HL-60 (cell line): Measurements from ENCODE around the gene ADAP2.

Experiments used
- DNase-seq, 2 experiments: peaks; one replicate each; pipeline ENCODE4 v3.0.0-alpha.2; 2010 to 2020; ENCODE audit warnings: low read depth in 1 of 2, low spot score in 1 of 2
- H3K27ac ChIP-seq: fragments of 250-450 bp; sonication (Bioruptor Pico); replicated peaks from 2 replicates; pipeline ENCODE4 v1.5.1; 2020; ENCODE audit warnings: mild to moderate bottlenecking, moderate library complexity
- H3K27me3 ChIP-seq: fragments of 250-450 bp; sonication (Bioruptor Pico); 2 replicates; pipeline ENCODE4 v1.5.1; 2021; ENCODE audit warnings: mild to moderate bottlenecking, moderate library complexity; ENCODE audit not compliant: insufficient read depth, poor library complexity, severe bottlenecking
- H3K4me3 ChIP-seq: replicated peaks from 2 replicates; pipeline ENCODE4 v1.5.1; 2011; ENCODE audit warnings: mild to moderate bottlenecking, control low read depth, low read length; ENCODE audit not compliant: insufficient read depth
- CTCF ChIP-seq: IDR thresholded peaks from one replicate; pipeline ENCODE4 v1.5.1; 2011; ENCODE audit warnings: low read length, control low read depth, inconsistent platforms; ENCODE audit not compliant: insufficient read depth
- GABPA ChIP-seq: IDR thresholded peaks from 2 replicates; pipeline ENCODE4 v1.6.1; 2012; ENCODE audit warnings: low read depth
- POLR2AphosphoS5 ChIP-seq: IDR thresholded peaks from 2 replicates; pipeline ENCODE4 v1.6.1; 2012; ENCODE audit warnings: low read depth
- REST ChIP-seq: IDR thresholded peaks from 2 replicates; pipeline ENCODE4 v1.6.1; 2012; ENCODE audit warnings: low read depth; ENCODE audit not compliant: insufficient replicate concordance
- SPI1 ChIP-seq: IDR thresholded peaks from 2 replicates; pipeline ENCODE4 v1.6.1; 2012; ENCODE audit warnings: low read depth, mild to moderate bottlenecking, borderline replicate concordance

ADAP2 gene

GRCh38 chr17:30997270-30997669 is 75.5 kb downstream of the ADAP2 start:
- H3K4me3 ChIP-seq, result no peak overlapping the region
- DNase-seq, result no peak
- no peak for TF ChIP-seq SPI1
- no peaks in the 10 kb centered on the region for H3K27me3 ChIP-seq
- H3K27ac ChIP-seq, result no peak overlapping the region

- Histone ChIP-seq H3K4me3 (no peak overlapping the region), H3K27ac (no peak overlapping the region), H3K27me3 (no peaks in the 10 kb centered on the region)
- TF ChIP-seq POLR2AphosphoS5, result no peak
- TF ChIP-seq SPI1, result no peak
- no peak for TF ChIP-seq CTCF
- no peak for TF ChIP-seq REST
- no peak for TF ChIP-seq GABPA
- DNase-seq, result no peak
These were observed 76.1 kb downstream of the ADAP2 start for GRCh38 chr17:30997842-30998241.

- no peaks in the 10 kb centered on the region for H3K27me3 ChIP-seq
- no peak overlapping the region for H3K4me3 ChIP-seq
- TF ChIP-seq SPI1 (no peak), GABPA (no peak), REST (no peak), POLR2AphosphoS5 (no peak), CTCF (no peak)
- no peak overlapping the region for H3K27ac ChIP-seq
- DNase-seq, result no peak
These were observed 80.3 kb downstream of the ADAP2 start for GRCh38 chr17:31002047-31002446.

- TF ChIP-seq POLR2AphosphoS5 (no peak), CTCF (no peak), GABPA (no peak), SPI1 (no peak), REST (no peak)
- DNase-seq, result no peak
- Histone ChIP-seq H3K27ac (no peak overlapping the region), H3K4me3 (no peak overlapping the region), H3K27me3 (no peaks in the 10 kb centered on the region)
These were observed 81.6 kb downstream of the ADAP2 start for GRCh38 chr17:31003225-31003866.
